IMR-90 (cell line): ENCODE measurements around the gene MNT. TPM values are rescaled to one million over a fixed set of nuclear protein-coding genes. Genes with fewer than 3 reads are reported as not detected.

ENCODE experiments used
- ELK1 ChIP-seq: fragments of 150-350 bp; IDR thresholded peaks from 2 replicates; pipeline ENCODE4 v1.6.1; 2016; ENCODE audit warnings: low read depth, mild to moderate bottlenecking, low read length, moderate library complexity, borderline replicate concordance
- FOS ChIP-seq: fragments of 150-350 bp; IDR thresholded peaks from 2 replicates; pipeline ENCODE4 v1.6.1; 2016; ENCODE audit warnings: low read depth, low read length
- polyA plus RNA-seq, 3 experiments: library from polyadenylated mRNA; depleted of rRNA; stranded (reverse); fragments of >200 nt; gene quantifications; 2 replicates each; pipeline ENCODE4 v1.2.3, GENCODE V29; 2012; ENCODE audit warnings: low replicate concordance in 1 of 3
- total RNA-seq: library from RNA; depleted of rRNA; stranded (reverse); fragments of >200 nt; gene quantifications from 2 replicates; pipeline ENCODE4 v1.2.3, GENCODE V29; 2012

The MNT gene
- total and polyA plus RNA-seq, 2 of the 4 experiments (the other 2 are of a cell fraction), result 1.4 to 8.3 TPM

GRCh38 chr17:2385240-2386210 lies 15.3 kb downstream of the MNT start (continued):
- no peak for TF ChIP-seq ELK1
- TF ChIP-seq FOS, result no peak
